C4-2B (cell line): ENCODE measurements around the gene CSMD2.

Experiments
- CTCF ChIP-seq: fragments of 450-650 bp; conservative IDR thresholded peaks from 2 replicates; pipeline ENCODE4 v1.5.1; 2017; ENCODE audit warnings: mild to moderate bottlenecking
- ZFX ChIP-seq: fragments of 450-650 bp; IDR thresholded peaks from 2 replicates; pipeline ENCODE4 v1.6.1; 2017

GRCh38 chr1:34137411-34137810 lies 27.6 kb downstream of the CSMD2 start:
- no peak for TF ChIP-seq CTCF
- no peak for TF ChIP-seq ZFX
